Right lobe of liver (tissue), 4 donors: ENCODE measurements around the gene NUCB2.

Source experiments
- POLR2A ChIP-seq: fragments of 450-650 bp; IDR thresholded peaks from one replicate; pipeline ENCODE4 v1.6.1; 2017; ENCODE audit warnings: antibody characterized with exemption, mild to moderate bottlenecking
- TF ChIP-seq, protein P1 (sequence below), 4 donors: fragments of 200-600 bp in 3 of 4; fragments of 450-650 bp in 1 of 4; IDR thresholded peaks; one replicate each; pipeline versions ENCODE4 v1.5.1 to v1.8.0; 2016 to 2022; ENCODE audit warnings: antibody characterized with exemption in 4 of 4, mild to moderate bottlenecking in 2 of 4
- donor health status: DM: no; HTN: no; CAD: no.
- donor health status: DM: no; HTN: no; CAD: no.
- donor health status: DM: no; HTN: yes; CAD: no.

DNA sequence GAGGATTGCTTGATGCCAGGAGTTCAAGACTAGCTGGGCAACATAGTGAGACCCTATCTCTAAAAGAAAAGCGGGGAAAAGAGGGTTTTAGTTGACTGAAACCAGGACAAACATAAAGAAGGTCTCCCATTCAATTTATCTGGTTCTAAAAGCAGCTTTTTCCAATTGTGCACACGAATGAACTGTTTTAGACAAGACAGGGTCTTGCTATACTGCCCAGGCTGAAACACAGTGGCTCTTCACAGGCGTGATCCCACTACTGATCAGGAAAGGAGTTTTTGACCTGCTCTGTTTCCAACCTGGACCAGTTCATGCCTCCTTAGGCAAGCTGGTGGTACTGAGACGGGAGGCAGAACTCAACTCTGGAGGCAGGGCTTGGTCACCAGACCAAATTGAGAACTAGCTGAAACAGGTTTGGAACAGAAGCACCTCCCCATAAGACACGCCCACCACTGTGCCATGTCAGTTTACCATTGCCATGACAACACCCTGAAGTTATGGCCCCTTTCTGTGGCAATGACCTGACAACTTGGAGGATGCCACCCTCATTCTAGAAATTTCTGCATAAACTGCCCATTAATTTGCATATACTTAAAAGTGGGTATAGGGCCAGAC is 2.8 kb upstream of the NUCB2 start:
- TF ChIP-seq, protein P1, sequence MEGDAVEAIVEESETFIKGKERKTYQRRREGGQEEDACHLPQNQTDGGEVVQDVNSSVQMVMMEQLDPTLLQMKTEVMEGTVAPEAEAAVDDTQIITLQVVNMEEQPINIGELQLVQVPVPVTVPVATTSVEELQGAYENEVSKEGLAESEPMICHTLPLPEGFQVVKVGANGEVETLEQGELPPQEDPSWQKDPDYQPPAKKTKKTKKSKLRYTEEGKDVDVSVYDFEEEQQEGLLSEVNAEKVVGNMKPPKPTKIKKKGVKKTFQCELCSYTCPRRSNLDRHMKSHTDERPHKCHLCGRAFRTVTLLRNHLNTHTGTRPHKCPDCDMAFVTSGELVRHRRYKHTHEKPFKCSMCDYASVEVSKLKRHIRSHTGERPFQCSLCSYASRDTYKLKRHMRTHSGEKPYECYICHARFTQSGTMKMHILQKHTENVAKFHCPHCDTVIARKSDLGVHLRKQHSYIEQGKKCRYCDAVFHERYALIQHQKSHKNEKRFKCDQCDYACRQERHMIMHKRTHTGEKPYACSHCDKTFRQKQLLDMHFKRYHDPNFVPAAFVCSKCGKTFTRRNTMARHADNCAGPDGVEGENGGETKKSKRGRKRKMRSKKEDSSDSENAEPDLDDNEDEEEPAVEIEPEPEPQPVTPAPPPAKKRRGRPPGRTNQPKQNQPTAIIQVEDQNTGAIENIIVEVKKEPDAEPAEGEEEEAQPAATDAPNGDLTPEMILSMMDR (IDR thresholded peaks at IDR 0.05) = no peak
- no peak for TF ChIP-seq POLR2A
